Fibroblast of mammary gland (primary cell): Measurements from ENCODE around the gene AFF2.

ENCODE experiments used
- DNase-seq: peaks from one replicate; pipeline ENCODE4 v3.0.0-alpha.2; 2010; ENCODE audit warnings: low read depth
- H3K4me3 ChIP-seq: 2 replicates; pipeline ENCODE4 v1.5.1; 2011; ENCODE audit warnings: low read depth, mild to moderate bottlenecking, low read length, moderate library complexity; ENCODE audit not compliant: control insufficient read depth
- CTCF ChIP-seq: conservative IDR thresholded peaks from 2 replicates; pipeline ENCODE4 v1.5.1; 2011; ENCODE audit warnings: low read depth, low read length, inconsistent platforms; ENCODE audit not compliant: control insufficient read depth, insufficient read depth

The AFF2 gene

DNA sequence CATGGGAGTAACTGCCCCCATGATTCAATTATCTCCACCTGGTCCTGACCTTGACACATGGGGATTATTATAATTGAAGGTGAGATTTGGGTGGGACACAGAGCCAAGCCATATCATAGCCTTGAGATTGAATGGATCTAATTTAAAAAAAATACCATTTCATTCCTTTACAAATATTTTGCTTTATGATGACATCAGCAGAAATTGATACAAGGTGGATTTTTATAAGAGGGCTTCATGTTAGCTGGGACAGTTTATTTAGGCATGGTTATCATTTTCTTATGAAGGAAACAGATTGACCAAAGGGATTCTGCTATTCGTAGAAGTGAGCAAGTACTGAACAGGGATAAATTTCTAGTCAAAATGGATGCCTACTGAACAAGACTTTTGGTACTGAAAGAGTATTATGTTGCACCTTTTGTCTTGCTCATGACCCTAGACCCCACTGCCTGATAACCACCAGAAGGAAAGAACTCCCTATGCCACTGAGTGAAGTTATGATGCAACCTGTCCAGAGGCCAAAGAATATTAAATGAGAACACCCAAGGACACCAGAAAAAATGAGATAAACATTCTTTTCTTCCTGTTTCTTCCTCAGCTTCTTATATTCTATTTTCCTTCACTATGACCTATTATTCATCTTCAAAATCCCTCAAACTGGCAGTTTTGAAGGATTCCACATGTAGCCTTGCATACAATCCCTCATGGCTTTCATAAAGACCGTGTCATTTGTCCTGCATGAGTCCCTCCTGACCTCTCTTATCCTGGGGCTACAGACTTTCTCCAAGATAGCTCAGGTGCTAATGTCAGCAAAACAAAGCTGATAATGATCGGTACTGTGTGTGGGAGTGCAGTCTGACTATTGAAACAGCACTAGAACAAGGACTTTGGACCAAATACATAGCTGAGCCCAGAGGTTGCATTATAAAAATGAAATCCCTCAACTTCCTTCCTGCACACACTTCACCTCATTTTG, 118.3 kb downstream of the AFF2 start:
- no peak for DNase-seq
- H3K4me3 ChIP-seq, result no peak overlapping the region
- no peak for TF ChIP-seq CTCF

GRCh38 chrX:148620023-148620422, 119.6 kb downstream of the AFF2 start:
- TF ChIP-seq CTCF, result no peak
- no peak overlapping the region for H3K4me3 ChIP-seq
- no peak for DNase-seq

- no peak for TF ChIP-seq CTCF
- H3K4me3 ChIP-seq, result no peak overlapping the region
- no peak for DNase-seq
These were observed 124.6 kb downstream of the AFF2 start for GRCh38 chrX:148624951-148625474.

DNA sequence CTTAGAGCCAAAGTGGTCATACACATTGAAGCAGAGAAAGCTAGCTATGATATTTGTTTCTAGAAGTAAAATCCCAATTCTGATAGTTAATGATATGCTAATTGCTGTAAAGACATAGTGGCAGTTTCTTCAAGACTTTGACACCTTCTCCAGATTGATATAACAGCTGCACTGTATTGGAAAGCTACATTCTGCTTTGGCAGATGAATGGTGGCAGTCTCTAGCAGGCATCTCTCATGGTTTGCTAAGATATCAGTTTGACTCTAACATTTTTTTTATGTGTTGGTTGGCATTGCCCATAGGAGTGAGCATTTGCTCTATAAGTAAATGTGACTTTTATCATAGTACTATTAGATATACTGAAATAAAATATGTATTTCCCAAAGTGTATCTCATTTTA, 128.2 kb downstream of the AFF2 start:
- H3K4me3 ChIP-seq, result no peak overlapping the region
- TF ChIP-seq CTCF, result no peak
- no peak for DNase-seq

DNA sequence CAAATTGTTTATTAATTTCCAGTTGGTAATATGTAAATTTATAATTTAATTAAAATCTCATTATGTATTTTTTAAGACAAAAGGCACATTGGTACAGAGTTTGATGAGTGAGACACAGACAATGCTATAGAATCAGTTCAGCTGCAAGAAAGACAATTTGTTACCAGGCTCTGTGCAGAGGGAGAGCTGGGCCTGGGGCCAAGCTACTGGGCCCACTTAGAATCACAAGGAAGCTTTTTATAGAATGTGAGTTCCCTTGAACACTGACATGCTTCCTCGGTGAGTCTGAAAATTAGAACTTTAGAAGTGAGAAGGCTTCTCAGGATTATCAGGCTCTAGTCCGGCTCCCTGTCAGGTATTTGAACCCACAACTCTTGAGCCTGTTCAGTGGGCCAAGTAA, 129.0 kb downstream of the AFF2 start:
- no peak for DNase-seq
- H3K4me3 ChIP-seq, result no peak overlapping the region
- TF ChIP-seq CTCF, result no peak

DNA sequence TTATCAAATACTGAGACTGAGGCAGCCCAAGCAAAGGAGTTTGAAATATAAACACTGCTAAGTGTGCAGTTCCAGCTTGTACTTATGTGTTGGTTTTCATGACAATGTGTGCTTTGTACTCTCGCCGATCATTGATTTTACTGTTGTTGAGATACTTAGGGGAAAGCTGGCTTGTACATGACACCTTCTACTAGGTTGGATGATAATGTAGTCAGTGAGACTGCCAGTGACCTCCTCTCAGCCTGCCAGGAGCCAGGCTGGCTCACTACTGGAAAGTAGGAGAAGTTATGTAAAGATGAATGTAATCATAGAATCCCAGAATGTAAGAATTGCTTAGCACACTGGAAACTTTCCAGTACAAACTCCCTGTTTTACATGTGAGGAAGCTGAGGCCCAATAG, 132.0 kb downstream of the AFF2 start:
- no peak for TF ChIP-seq CTCF
- DNase-seq, result no peak
- no peak overlapping the region for H3K4me3 ChIP-seq
